GM18867 (cell line): ENCODE measurements around the gene KCNIP4.

Source experiments
- ATAC-seq: cut with Tn5 transposase; IDR thresholded peaks from one replicate; pipeline ENCODE4 v1.9.1; 2021; ENCODE audit warnings: mild to moderate bottlenecking, moderate library complexity; ENCODE audit not compliant: unreplicated experiment

Gene KCNIP4

DNA sequence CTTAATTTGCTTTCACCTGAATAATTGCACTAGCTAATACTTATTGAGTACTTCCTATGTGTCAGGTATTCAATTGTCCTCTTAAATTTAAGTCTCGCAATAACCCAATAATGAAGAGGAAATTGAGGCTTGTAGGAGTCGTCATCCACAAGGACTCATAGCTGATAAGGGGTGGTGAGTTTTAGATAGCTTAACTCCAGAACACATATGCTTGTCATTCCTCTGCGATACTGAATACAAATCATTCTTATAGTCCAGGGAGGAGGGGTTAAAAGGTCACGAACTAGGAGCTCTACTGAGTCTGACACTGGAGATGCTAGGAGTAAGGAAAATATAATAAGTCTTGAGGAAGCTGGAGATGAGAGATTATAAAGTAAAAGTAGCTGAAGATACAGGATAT is 1249.8 kb downstream of the KCNIP4 start:
- no peak for ATAC-seq

DNA sequence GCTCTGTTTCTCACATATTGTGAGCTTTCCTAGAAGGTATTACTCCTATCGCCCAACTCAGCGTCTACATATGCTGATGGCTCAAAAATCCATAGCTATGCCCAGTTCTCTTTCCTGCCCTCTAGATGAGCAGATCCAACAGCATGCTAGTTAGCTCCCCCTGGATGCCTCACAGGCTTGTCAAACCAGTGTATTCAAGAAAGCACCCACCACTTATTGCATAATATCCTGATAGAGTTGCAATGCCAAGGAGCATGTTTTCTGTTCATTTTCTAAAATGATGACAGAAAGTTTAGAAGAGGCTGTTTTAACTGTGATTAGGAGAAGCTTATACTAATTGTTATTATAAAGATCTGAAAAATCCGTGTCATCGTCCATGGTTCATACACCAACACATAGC is 1250.2 kb downstream of the KCNIP4 start:
- ATAC-seq, result no peak

DNA sequence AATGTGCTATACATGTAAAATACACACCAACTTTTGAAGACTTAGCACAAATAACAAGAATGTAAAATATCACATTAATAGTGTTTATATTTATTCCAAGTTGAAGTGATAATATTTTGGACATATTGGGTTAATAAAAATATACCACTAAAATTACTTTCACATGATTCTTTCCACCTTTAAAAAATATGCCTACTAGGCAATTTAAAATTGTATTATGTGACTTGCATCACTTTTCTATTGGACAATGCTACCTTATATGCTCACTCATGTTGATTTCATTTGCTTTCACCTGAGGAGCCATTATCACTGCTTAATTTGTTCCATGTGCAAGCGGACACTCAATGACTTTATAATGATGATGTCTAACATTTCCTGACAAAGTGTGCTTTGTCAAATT is 1251.8 kb downstream of the KCNIP4 start:
- no peak for ATAC-seq

DNA sequence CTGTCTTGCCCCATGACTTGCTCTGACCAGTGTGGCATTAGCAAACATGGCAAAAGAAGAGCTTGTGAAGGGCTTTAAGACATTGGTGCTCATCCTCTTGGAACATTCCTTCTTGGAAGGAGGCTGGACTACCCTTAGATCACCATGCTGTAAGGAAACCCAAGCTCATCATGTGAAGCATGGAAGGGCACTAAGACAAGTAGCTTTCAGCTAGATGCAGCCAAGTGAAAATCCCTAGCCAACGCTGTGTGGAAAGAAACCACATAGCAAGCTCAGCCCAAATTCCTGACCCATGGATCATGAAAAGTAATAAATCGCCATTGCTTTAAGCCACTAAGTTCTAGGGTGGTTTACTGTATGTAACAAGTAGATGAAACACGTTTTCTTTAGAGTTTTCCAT is 1260.7 kb downstream of the KCNIP4 start:
- no peak for ATAC-seq

DNA sequence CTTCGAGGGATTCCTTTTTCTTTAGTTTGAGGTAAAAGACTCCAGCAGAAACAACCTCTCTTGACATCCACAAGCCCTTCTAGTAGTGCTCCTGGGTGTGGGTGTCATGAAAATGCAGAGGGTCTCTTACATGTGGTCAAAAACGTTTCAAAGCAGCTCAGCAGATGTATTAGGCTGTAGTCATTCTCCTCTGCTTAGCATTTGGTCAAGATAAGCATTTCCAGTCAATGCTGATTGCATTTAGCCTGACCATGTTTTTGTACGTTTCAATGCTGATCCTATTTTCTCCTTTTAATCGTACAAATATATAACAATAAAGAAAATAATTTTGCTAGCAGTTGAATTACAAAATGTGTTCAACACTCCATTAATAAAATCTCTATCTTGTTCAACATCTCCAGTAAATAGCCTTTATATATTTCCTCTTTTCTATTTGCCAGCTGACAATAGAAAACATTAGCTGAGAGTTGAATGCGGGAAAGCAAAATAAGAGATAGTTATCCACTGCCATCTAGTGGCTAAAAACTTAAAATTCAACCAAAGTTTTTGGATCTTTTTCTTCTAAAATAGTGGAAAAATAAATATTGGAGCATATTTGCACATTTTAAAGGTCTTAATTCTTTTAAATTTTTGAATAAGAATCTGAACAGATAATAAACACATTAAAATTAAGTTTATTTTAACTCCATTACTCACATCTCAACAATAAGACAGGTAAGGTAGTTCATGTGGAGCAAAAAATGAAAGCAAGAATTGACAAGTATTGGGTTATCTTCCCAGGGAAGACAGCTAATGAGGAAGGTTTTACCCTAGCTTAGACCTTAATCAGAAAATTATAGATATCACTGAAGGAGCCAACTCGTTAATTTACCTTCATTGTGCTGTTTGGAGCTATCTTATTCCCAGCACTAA is 1263.5 kb downstream of the KCNIP4 start:
- ATAC-seq, result peak; percentile 48

- no peak for ATAC-seq
Observed at GRCh38 chr4:20683766-20684165, 1264.8 kb downstream of the KCNIP4 start.

DNA sequence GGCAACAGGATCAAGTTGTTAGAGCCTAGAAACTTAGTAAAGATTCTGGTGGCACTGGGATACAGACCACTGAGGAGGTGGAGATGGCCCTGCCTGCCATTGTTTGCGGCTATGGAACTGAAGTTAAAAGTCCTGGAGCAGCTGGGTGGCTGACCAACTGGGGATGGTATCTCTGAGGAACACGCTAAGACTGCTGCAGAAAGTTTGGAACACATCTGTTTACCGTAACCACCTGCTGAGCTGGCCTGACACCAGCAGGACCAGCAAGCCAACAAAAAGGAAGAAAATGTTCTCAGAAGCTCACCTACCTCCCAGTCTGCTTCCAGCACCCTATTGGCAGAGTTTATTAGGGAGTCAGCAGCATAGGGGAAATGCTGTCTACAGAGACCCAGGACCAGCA is 1265.7 kb downstream of the KCNIP4 start:
- ATAC-seq, result no peak

GRCh38 chr4:20681271-20681670 is 1267.3 kb downstream of the KCNIP4 start:
- no peak for ATAC-seq

DNA sequence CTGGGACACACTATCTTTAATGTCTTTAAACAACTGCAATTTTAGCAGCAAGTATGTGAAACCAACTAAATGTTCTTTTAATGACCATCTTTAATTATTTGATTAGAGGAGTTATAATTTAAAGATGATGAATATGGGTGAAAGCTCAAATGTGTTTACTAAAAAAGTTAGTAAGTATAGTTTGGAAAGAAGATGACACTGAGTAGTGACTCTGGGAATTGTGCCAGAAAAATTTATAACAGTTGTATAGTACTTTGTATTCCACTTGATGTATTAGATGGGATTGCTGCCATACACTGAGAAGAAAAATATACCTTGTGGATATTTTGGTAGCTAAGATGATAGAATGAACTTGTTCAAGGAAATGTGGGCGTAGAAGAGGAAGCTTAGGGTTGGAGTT is 1267.8 kb downstream of the KCNIP4 start:
- ATAC-seq, result no peak

DNA sequence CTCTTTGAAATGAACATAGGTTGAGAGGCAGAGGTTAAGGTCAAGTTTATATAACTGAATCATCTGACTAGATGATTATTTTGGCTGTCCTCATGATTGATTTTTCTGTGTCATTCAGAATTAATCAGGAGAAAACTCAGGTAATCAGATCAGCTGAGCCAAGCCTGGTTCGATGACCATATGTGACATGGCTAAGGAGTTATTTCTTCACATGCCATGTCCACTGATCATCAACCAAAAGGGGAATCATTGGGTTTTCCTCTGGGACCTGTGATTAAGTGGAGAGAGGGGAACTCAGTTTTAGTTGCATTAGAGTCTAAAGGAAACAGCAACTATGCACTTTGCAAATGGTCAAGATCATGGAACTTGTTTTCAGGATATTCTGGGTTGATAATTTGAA is 1268.6 kb downstream of the KCNIP4 start:
- ATAC-seq, result no peak
